Neural cell (in vitro differentiated cells): Measurements from ENCODE around the gene UROC1.

Source experiments
- POLR2AphosphoS5 ChIP-seq: IDR thresholded peaks from 2 replicates; pipeline ENCODE4 v1.6.1; 2012
- TAF1 ChIP-seq: IDR thresholded peaks from 2 replicates; pipeline ENCODE4 v1.6.1; 2012; ENCODE audit warnings: low read depth
- TF ChIP-seq, protein P1 (sequence below): fragments of 450-650 bp; IDR thresholded peaks from 2 replicates; pipeline ENCODE4 v1.5.1; 2014; ENCODE audit warnings: antibody characterized with exemption, mild to moderate bottlenecking, moderate library complexity; ENCODE audit not compliant: poor library complexity, severe bottlenecking

DNA sequence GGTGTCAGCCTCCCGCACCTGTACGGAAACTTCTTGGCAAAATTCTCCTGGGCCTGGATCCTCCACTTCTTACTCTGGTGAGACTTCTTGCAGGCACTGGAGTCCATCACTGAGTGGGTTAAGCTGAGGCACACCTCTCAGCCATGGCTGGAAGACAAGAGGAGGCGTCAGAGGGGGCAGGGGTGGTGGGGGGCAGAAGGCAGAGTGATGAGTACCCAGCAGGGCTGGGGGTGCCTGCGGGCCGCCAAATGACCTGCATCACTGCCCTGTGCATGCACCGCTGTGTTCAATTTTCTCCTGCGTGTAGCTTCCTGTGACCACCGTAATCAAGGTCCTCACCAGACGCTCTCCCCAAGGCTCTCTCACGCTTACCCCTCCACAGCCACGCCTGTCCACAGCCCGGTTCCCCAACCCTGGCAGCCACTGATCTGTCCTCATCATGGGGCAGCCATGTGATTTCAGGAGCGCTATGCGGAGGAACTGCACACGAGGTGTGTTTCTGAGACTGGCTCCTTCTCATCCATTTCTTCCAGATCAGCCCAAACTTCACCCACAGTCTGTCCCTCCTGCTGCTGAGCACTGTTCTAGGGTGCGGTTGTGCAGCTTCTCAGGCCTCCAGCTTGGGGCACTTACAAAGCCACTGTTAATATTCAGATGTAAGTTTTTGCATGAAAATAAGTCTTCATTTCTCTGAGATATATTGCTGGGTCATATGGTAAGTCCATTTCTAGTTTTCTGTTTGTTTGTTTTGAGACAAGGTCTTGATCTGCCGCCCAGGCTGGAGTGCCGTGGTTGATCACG, 35.9 kb upstream of the UROC1 start:
- TF ChIP-seq POLR2AphosphoS5 (no peak), TAF1 (no peak)
- TF ChIP-seq, protein P1, sequence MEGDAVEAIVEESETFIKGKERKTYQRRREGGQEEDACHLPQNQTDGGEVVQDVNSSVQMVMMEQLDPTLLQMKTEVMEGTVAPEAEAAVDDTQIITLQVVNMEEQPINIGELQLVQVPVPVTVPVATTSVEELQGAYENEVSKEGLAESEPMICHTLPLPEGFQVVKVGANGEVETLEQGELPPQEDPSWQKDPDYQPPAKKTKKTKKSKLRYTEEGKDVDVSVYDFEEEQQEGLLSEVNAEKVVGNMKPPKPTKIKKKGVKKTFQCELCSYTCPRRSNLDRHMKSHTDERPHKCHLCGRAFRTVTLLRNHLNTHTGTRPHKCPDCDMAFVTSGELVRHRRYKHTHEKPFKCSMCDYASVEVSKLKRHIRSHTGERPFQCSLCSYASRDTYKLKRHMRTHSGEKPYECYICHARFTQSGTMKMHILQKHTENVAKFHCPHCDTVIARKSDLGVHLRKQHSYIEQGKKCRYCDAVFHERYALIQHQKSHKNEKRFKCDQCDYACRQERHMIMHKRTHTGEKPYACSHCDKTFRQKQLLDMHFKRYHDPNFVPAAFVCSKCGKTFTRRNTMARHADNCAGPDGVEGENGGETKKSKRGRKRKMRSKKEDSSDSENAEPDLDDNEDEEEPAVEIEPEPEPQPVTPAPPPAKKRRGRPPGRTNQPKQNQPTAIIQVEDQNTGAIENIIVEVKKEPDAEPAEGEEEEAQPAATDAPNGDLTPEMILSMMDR: no peak
